IMR-90 (cell line): ENCODE measurements around the gene SBF1. TPM values are rescaled to one million over a fixed set of nuclear protein-coding genes. Genes with fewer than 3 reads are reported as not detected.
"Not testable (repeated sequence)": the region's sequence is repeated elsewhere in the genome, so short reads cannot be mapped to it uniquely, and the experiment has no call there.

Experiments
- ATAC-seq: fragments of 200-7000 bp; cut with Tn5 transposase; 2 replicates; pipeline ENCODE4 v1.9.1; 2020; ENCODE audit warnings: low read depth, mild to moderate bottlenecking, moderate library complexity
- BruUV-seq: library from RNA; stranded (reverse); fragments of 400-500 nt; replicated peaks from 2 replicates; lab custom pipeline; 2021; lab: Mats Ljungman, UMichigan
- CTCF ChIA-PET: fragments of 300-600 bp; formaldehyde crosslinking; extraction: SDS; loops from one replicate; lab custom pipeline; 2021; ENCODE audit warnings: antibody characterized with exemption; lab: Yijun Ruan, JAX
- POLR2A ChIA-PET: fragments of 300-600 bp; sonication (Branson Sonifier 250); formaldehyde crosslinking; loops from one replicate; lab custom pipeline; 2022; ENCODE audit warnings: antibody characterized with exemption; ENCODE audit not compliant: unreplicated experiment; lab: Charles Lee
- DNase-seq: peaks from one replicate; pipeline ENCODE4 v3.0.0; 2013
- H2AFZ ChIP-seq: replicated peaks from 2 replicates; pipeline ENCODE3; 2013; ENCODE audit warnings: low read length, mild to moderate bottlenecking; ENCODE audit not compliant: poor library complexity
- H2AK5ac ChIP-seq: 2 replicates; pipeline ENCODE4 v1.6.1; 2013; ENCODE audit warnings: low read depth, low read length, inconsistent platforms
- H2AK9ac ChIP-seq: replicated peaks from 2 replicates; pipeline ENCODE3; 2013; ENCODE audit warnings: mild to moderate bottlenecking, low read depth, low read length, moderate library complexity; ENCODE audit not compliant: poor library complexity
- H2BK120ac ChIP-seq: 2 replicates; pipeline ENCODE4 v1.6.1; 2013; ENCODE audit warnings: low read depth, low read length, inconsistent platforms
- H2BK15ac ChIP-seq: 3 replicates; pipeline ENCODE4 v1.6.1; 2013; ENCODE audit warnings: low read depth, low read length, inconsistent platforms
- H2BK20ac ChIP-seq: 2 replicates; pipeline ENCODE4 v1.6.1; 2013; ENCODE audit warnings: low read depth, mild to moderate bottlenecking, inconsistent platforms, low read length, moderate library complexity
- H2BK5ac ChIP-seq: 2 replicates; pipeline ENCODE4 v1.6.1; 2013; ENCODE audit warnings: mild to moderate bottlenecking, low read depth, low read length, inconsistent platforms; ENCODE audit not compliant: poor library complexity, severe bottlenecking
- H3K14ac ChIP-seq: replicated peaks from 2 replicates; pipeline ENCODE4 v1.6.1; 2013; ENCODE audit warnings: low read depth, low read length, inconsistent platforms
- H3K18ac ChIP-seq: 2 replicates; pipeline ENCODE4 v1.6.1; 2013; ENCODE audit warnings: low read depth, low read length, control low read depth
- H3K23ac ChIP-seq: 2 replicates; pipeline ENCODE4 v1.6.1; 2013; ENCODE audit warnings: low read depth, low read length, inconsistent platforms
- H3K27ac ChIP-seq: 2 replicates; pipeline ENCODE4 v1.5.1; 2013; ENCODE audit warnings: mild to moderate bottlenecking, control low read depth, low read length; ENCODE audit not compliant: insufficient read depth
- H3K27me3 ChIP-seq: 2 replicates; pipeline ENCODE4 v1.6.1; 2013; ENCODE audit warnings: low read length; ENCODE audit not compliant: control insufficient read depth, insufficient read depth
- H3K36me3 ChIP-seq: 2 replicates; pipeline ENCODE4 v1.6.1; 2013; ENCODE audit warnings: low read length, mixed read lengths; ENCODE audit not compliant: control insufficient read depth, insufficient read depth
- H3K4ac ChIP-seq: 2 replicates; pipeline ENCODE4 v1.6.1; 2013; ENCODE audit warnings: low read depth, low read length, inconsistent platforms
- H3K4me1 ChIP-seq: 2 replicates; pipeline ENCODE4 v1.6.1; 2013; ENCODE audit warnings: low read length, mixed read lengths; ENCODE audit not compliant: control insufficient read depth, insufficient read depth
- H3K4me2 ChIP-seq: 2 replicates; pipeline ENCODE4 v1.6.1; 2013; ENCODE audit warnings: low read depth, mild to moderate bottlenecking, control low read depth, low read length, moderate library complexity
- H3K4me3 ChIP-seq: 2 replicates; pipeline ENCODE4 v1.5.1; 2013; ENCODE audit warnings: low read depth, mild to moderate bottlenecking, control low read depth, low read length, moderate library complexity; ENCODE audit not compliant: insufficient read depth
- H3K56ac ChIP-seq: 2 replicates; pipeline ENCODE4 v1.6.1; 2013; ENCODE audit warnings: low read length, inconsistent platforms; ENCODE audit not compliant: insufficient read depth; ENCODE audit errors: extremely low read depth
- H3K79me1 ChIP-seq, 2 experiments: 2 replicates each; pipeline ENCODE4 v1.6.1; 2013; ENCODE audit warnings: low read length in 2 of 2, inconsistent platforms in 1 of 2, low read depth in 1 of 2
- H3K9ac ChIP-seq: 2 replicates; pipeline ENCODE4 v1.6.1; 2013; ENCODE audit warnings: low read depth, low read length, control low read depth
- H3K9me1 ChIP-seq: 2 replicates; pipeline ENCODE4 v1.6.1; 2013; ENCODE audit warnings: low read length, inconsistent platforms; ENCODE audit not compliant: insufficient read depth
- H3K9me3 ChIP-seq: 2 replicates; pipeline ENCODE4 v1.6.1; 2013; ENCODE audit warnings: low read length; ENCODE audit not compliant: control insufficient read depth, insufficient read depth
- H4K20me1 ChIP-seq: 2 replicates; pipeline ENCODE4 v1.6.1; 2013; ENCODE audit warnings: low read length, inconsistent platforms; ENCODE audit not compliant: insufficient read depth
- H4K5ac ChIP-seq: 2 replicates; pipeline ENCODE4 v1.6.1; 2013; ENCODE audit warnings: mild to moderate bottlenecking, low read depth, low read length, control low read depth
- H4K8ac ChIP-seq, 2 experiments: 2 replicates each; pipeline ENCODE4 v1.6.1; 2013; ENCODE audit warnings: low read depth in 2 of 2, low read length in 2 of 2, control low read depth in 1 of 2, inconsistent platforms in 1 of 2
- H4K91ac ChIP-seq: 2 replicates; pipeline ENCODE4 v1.6.1; 2013; ENCODE audit warnings: low read depth, low read length, inconsistent platforms; ENCODE audit not compliant: insufficient read depth
- WGBS, 2 experiments: methylation state at CpG; one replicate each; pipeline versions ENCODE4 v1.1.5 to v1.1.7; 2013; ENCODE audit warnings: missing lambda C conversion rate in 2 of 2; ENCODE audit not compliant: insufficient read length in 1 of 2; ENCODE audit errors: extremely low coverage in 2 of 2; 5-methylcytosine and 5-hydroxymethylcytosine counted together
- dilution Hi-C: fragments of 300-500 bp; cut with HindIII; formaldehyde crosslinking; loops from one replicate; pipeline ENCODE4 v1.14.3; 2018; ENCODE audit warnings: low sequenced_read_pairs; ENCODE audit not compliant: unreplicated experiment
- in situ Hi-C: fragments of 300-500 bp; cut with MboI; formaldehyde crosslinking; loops from 3 replicates; pipeline ENCODE4 v1.14.3; 2019; ENCODE audit warnings: low sequenced_read_pairs, inconsistent platforms, mixed read lengths
- intact Hi-C: fragments of 100-400 bp; cut with micrococcal nuclease; formaldehyde crosslinking; loops from 2 replicates; pipeline ENCODE4 v1.10.0; 2022
- polyA plus RNA-seq, 3 experiments: library from polyadenylated mRNA; depleted of rRNA; stranded (reverse); fragments of >200 nt; gene quantifications; 2 replicates each; pipeline ENCODE4 v1.2.3, GENCODE V29; 2012; ENCODE audit warnings: low replicate concordance in 1 of 3
- total RNA-seq: library from RNA; depleted of rRNA; stranded (reverse); fragments of >200 nt; gene quantifications from 2 replicates; pipeline ENCODE4 v1.2.3, GENCODE V29; 2012

The SBF1 gene
- total and polyA plus RNA-seq, 2 of the 4 experiments (the other 2 are of a cell fraction), result 21.5 to 33.2 TPM

- H3K4ac ChIP-seq, H3K27me3 ChIP-seq, H3K4me2 ChIP-seq, DNase-seq, H4K5ac ChIP-seq, intact Hi-C loops, in situ Hi-C loops, H2AK9ac ChIP-seq, H2AFZ ChIP-seq, H3K9me3 ChIP-seq, H3K4me3 ChIP-seq, H2BK15ac ChIP-seq, H3K23ac ChIP-seq, POLR2A ChIA-PET, H3K27ac ChIP-seq, H2AK5ac ChIP-seq, dilution Hi-C loops, H3K9ac ChIP-seq, H3K18ac ChIP-seq, ATAC-seq, H3K14ac ChIP-seq, H3K56ac ChIP-seq, H2BK5ac ChIP-seq, BruUV-seq, H4K91ac ChIP-seq, H2BK120ac ChIP-seq, H2BK20ac ChIP-seq: not testable (repeated sequence)
- Histone ChIP-seq H3K4me1 (peaks cover 11% of the 10 kb centered on the region), H3K79me1 (peaks cover 23 to 67% of the 10 kb centered on the region in 2 experiments), H3K36me3 (peaks cover 25% of the 10 kb centered on the region), H4K20me1 (peaks cover 36% of the 10 kb centered on the region), H4K8ac (0 out of 4 replicates have a peak overlapping the region, but pooled peaks of 1 of the 2 experiments have one; percentile 25), H3K9me1 (peaks cover 27% of the 10 kb centered on the region)
- WGBS, 2 experiments, result no CpG with 5 or more reads among the region's 4 CpGs
- CTCF ChIA-PET, result interaction anchor here (0.7 kb wide), 1 partner anchor 167 kb away, joined by 3 read pairs; no protein-coding TSS in a partner anchor
Observed at GRCh38 chr22:50397371-50398060, 77.3 kb downstream of the SBF1 start.
